Naive B cell (primary cell): ENCODE measurements around the gene CLCN1. TPM values are rescaled to one million over a fixed set of nuclear protein-coding genes. Genes with fewer than 3 reads are reported as not detected.
"Not testable (repeated sequence)": the region's sequence is repeated elsewhere in the genome, so short reads cannot be mapped to it uniquely, and the experiment has no call there.

Source experiments
- ATAC-seq, 2 donors: fragments of 150-1000 bp; cut with Tn5 transposase; 2 replicates each; pipeline ENCODE4 v1.10.0; 2021; ENCODE audit warnings: low read depth in 2 of 2, mild to moderate bottlenecking in 2 of 2, moderate library complexity in 2 of 2
- DNase-seq: peaks from one replicate; pipeline ENCODE4 v3.0.0; 2022
- H3K27ac Mint-ChIP-seq, 6 donors: one replicate each; pipeline ENCODE4 v1.8.0; 2020 to 2022; ENCODE audit warnings: mild to moderate bottlenecking in 6 of 6, mixed read lengths in 6 of 6, moderate library complexity in 5 of 6, inconsistent platforms in 2 of 6
- H3K27me3 Mint-ChIP-seq, 3 donors: one replicate each; pipeline ENCODE4 v1.8.0; 2021 to 2022; ENCODE audit warnings: mixed read lengths in 3 of 3, mild to moderate bottlenecking in 1 of 3
- H3K36me3 Mint-ChIP-seq, 2 donors: one replicate each; pipeline ENCODE4 v1.8.0; 2020 to 2022; ENCODE audit warnings: mixed read lengths in 2 of 2, inconsistent platforms in 1 of 2, mild to moderate bottlenecking in 1 of 2
- H3K4me1 Mint-ChIP-seq, 3 donors: one replicate each; pipeline ENCODE4 v1.8.0; 2020 to 2022; ENCODE audit warnings: mixed read lengths in 3 of 3, inconsistent platforms in 1 of 3, mild to moderate bottlenecking in 1 of 3, moderate library complexity in 1 of 3
- H3K4me3 Mint-ChIP-seq, 8 donors: one replicate each; pipeline ENCODE4 v1.8.0; 2020 to 2022; ENCODE audit warnings: mild to moderate bottlenecking in 8 of 8, mixed read lengths in 8 of 8, moderate library complexity in 8 of 8, inconsistent platforms in 2 of 8
- H3K9me3 Mint-ChIP-seq, 7 donors: one replicate each; pipeline ENCODE4 v1.8.0; 2020 to 2022; ENCODE audit warnings: mixed read lengths in 7 of 7, mild to moderate bottlenecking in 5 of 7, inconsistent platforms in 2 of 7, moderate library complexity in 1 of 7
- polyA plus RNA-seq, 6 donors: library from polyadenylated mRNA; unstranded; fragments of 300-500 nt; fragmentation: Illumina TruSeq; gene quantifications; one replicate each; pipeline ENCODE4 v1.2.3, GENCODE V29; 2021; ENCODE audit warnings: low read depth in 6 of 6

The CLCN1 gene
- polyA plus RNA-seq, 6 donors from 2014 or later = not detected

- H3K4me1 Mint-ChIP-seq = peaks cover 35 to 58% (median 48%) of the 10 kb centered on the region in 3 donors
Measured at GRCh38 chr7:143285806-143286521, 29.9 kb upstream of the CLCN1 start.

GRCh38 chr7:143286522-143286890 lies 29.4 kb upstream of the CLCN1 start:
- no peak for DNase-seq
- H3K4me1 Mint-ChIP-seq = peaks cover 40 to 63% (median 53%) of the 10 kb centered on the region in 3 donors
- H3K9me3 Mint-ChIP-seq = no peaks in the 10 kb centered on the region
- H3K4me3 Mint-ChIP-seq = peak overlapping the region in 6 of 8 donors; percentile 19 to 96 (median 57)
- peak overlapping the region in 3 of 6 donors; percentile 5 to 63 (median 22) for H3K27ac Mint-ChIP-seq
- ATAC-seq = no peak
- peaks cover 0 to 5% of the 10 kb centered on the region in 2 donors for H3K36me3 Mint-ChIP-seq
- H3K27me3 Mint-ChIP-seq = no peaks in the 10 kb centered on the region

More at GRCh38 chr7:143285806-143286521, 29.9 kb upstream of the CLCN1 start:
- Mint-ChIP-seq H3K36me3 (no peaks in the 10 kb centered on the region), H3K4me3 (peak overlapping the region in 2 of 8 donors; percentile 33 to 58), H3K27ac (peak overlapping the region in 1 of 6 donors; percentile 97), H3K27me3 (no peaks in the 10 kb centered on the region), H3K9me3 (no peaks in the 10 kb centered on the region)
- no peak for DNase-seq
- ATAC-seq = no peak

- no peaks in the 10 kb centered on the region for H3K27me3 Mint-ChIP-seq
- H3K36me3 Mint-ChIP-seq = peaks cover 0 to 7% of the 10 kb centered on the region in 2 donors
- DNase-seq (no peak), ATAC-seq (no peak)
- peak overlapping the region; percentile 88 to 97 (median 92) for H3K27ac Mint-ChIP-seq
- peaks cover 42 to 71% (median 56%) of the 10 kb centered on the region in 3 donors for H3K4me1 Mint-ChIP-seq
- no peaks in the 10 kb centered on the region for H3K9me3 Mint-ChIP-seq
- H3K4me3 Mint-ChIP-seq = peak overlapping the region; percentile 93 to 99 (median 98)
Measured at GRCh38 chr7:143287339-143287934, 28.5 kb upstream of the CLCN1 start.

- peak; percentile 89 to 91 for ATAC-seq
- Mint-ChIP-seq H3K4me1 (peaks cover 41 to 71% (median 55%) of the 10 kb centered on the region in 3 donors), H3K4me3 (peak within 1 kb of the TSS; percentile 93 to 99 (median 98)), H3K27ac (peak within 1 kb of the TSS; percentile 90 to 97 (median 96)), H3K36me3 (peaks cover 0 to 7% of the 10 kb centered on the region in 2 donors), H3K27me3 (no peaks in the 10 kb centered on the region), H3K9me3 (no peaks in the 10 kb centered on the region)
- DNase-seq = peak; percentile 99
Measured at GRCh38 chr7:143287935-143288826, 27.7 kb upstream of the CLCN1 start, which contains the start of gene CASP2. CASP2 (plus strand) TSS chr7:143288351; CDS start chr7:143288456, 105 bp downstream.

GRCh38 chr7:143288836-143289235 lies 27.1 kb upstream of the CLCN1 start:
- H3K27me3 Mint-ChIP-seq = no peaks in the 10 kb centered on the region
- peaks cover 35 to 71% (median 48%) of the 10 kb centered on the region in 3 donors for H3K4me1 Mint-ChIP-seq
- H3K4me3 Mint-ChIP-seq = peak overlapping the region; percentile 93 to 99 (median 98)
- H3K36me3 Mint-ChIP-seq = peaks cover 0 to 7% of the 10 kb centered on the region in 2 donors
- DNase-seq (no peak), ATAC-seq (no peak)
- peak overlapping the region in 5 of 6 donors; percentile 90 to 96 (median 95) for H3K27ac Mint-ChIP-seq
- H3K9me3 Mint-ChIP-seq = no peaks in the 10 kb centered on the region

- Mint-ChIP-seq H3K36me3 (peaks cover 6 to 10% of the 10 kb centered on the region in 2 donors), H3K4me3 (peak overlapping the region; percentile 93 to 99 (median 98)), H3K27ac (peak overlapping the region in 3 of 6 donors; percentile 4 to 95 (median 54)), H3K4me1 (peaks cover 29 to 69% (median 44%) of the 10 kb centered on the region in 3 donors), H3K27me3 (no peaks in the 10 kb centered on the region), H3K9me3 (no peaks in the 10 kb centered on the region)
- ATAC-seq (no peak), DNase-seq (no peak)
Measured at GRCh38 chr7:143289421-143289820, 26.5 kb upstream of the CLCN1 start.

- H3K4me3 Mint-ChIP-seq = peak overlapping the region; percentile 93 to 99 (median 98)
- H3K36me3 Mint-ChIP-seq = peaks cover 8 to 15% of the 10 kb centered on the region in 2 donors
- not testable (repeated sequence) for H3K9me3 Mint-ChIP-seq
Measured at GRCh38 chr7:143289888-143290287, 26.0 kb upstream of the CLCN1 start.

GRCh38 chr7:143290293-143290692 lies 25.6 kb upstream of the CLCN1 start:
- peaks cover 28 to 71% (median 43%) of the 10 kb centered on the region in 3 donors for H3K4me1 Mint-ChIP-seq
- DNase-seq = no peak
- H3K36me3 Mint-ChIP-seq = peaks cover 10 to 15% of the 10 kb centered on the region in 2 donors

More at GRCh38 chr7:143289888-143290287, 26.0 kb upstream of the CLCN1 start:
- ATAC-seq, DNase-seq, H3K27me3 Mint-ChIP-seq: not testable (repeated sequence)
- Mint-ChIP-seq H3K27ac (peak overlapping the region in 2 of 6 donors; percentile 32 to 62), H3K4me1 (peaks cover 27 to 68% (median 44%) of the 10 kb centered on the region in 3 donors)

GRCh38 chr7:143292876-143293275 lies 23.0 kb upstream of the CLCN1 start:
- no peak overlapping the region for H3K27ac Mint-ChIP-seq
- ATAC-seq = no peak
- peaks cover 37 to 72% (median 52%) of the 10 kb centered on the region in 3 donors for H3K4me1 Mint-ChIP-seq
- H3K4me3 Mint-ChIP-seq = no peak overlapping the region
- peaks cover 21% of the 10 kb centered on the region in 2 donors for H3K36me3 Mint-ChIP-seq
- no peaks in the 10 kb centered on the region for H3K27me3 Mint-ChIP-seq
- no peaks in the 10 kb centered on the region for H3K9me3 Mint-ChIP-seq
- no peak for DNase-seq

More at GRCh38 chr7:143290293-143290692, 25.6 kb upstream of the CLCN1 start:
- Mint-ChIP-seq H3K27ac (peak overlapping the region in 2 of 6 donors; percentile 11 to 29), H3K27me3 (no peaks in the 10 kb centered on the region), H3K9me3 (no peaks in the 10 kb centered on the region), H3K4me3 (peak overlapping the region; percentile 93 to 99 (median 98))
- no peak for ATAC-seq

- Mint-ChIP-seq H3K27ac (peak overlapping the region in 3 of 6 donors; percentile 3 to 59 (median 51)), H3K36me3 (peaks cover 35 to 36% of the 10 kb centered on the region in 2 donors), H3K9me3 (no peaks in the 10 kb centered on the region), H3K4me1 (peaks cover 30 to 56% (median 35%) of the 10 kb centered on the region in 3 donors), H3K27me3 (no peaks in the 10 kb centered on the region), H3K4me3 (peak overlapping the region in 1 of 8 donors; percentile 8)
- ATAC-seq = no peak
- no peak for DNase-seq
Measured at GRCh38 chr7:143295870-143296269, 20.0 kb upstream of the CLCN1 start.

- Mint-ChIP-seq H3K9me3 (no peaks in the 10 kb centered on the region), H3K4me3 (no peak overlapping the region), H3K27ac (peak overlapping the region in 4 of 6 donors; percentile 18 to 81 (median 57)), H3K36me3 (peaks cover 35 to 38% of the 10 kb centered on the region in 2 donors), H3K27me3 (no peaks in the 10 kb centered on the region), H3K4me1 (peaks cover 27 to 48% (median 33%) of the 10 kb centered on the region in 3 donors)
- DNase-seq (no peak), ATAC-seq (no peak)
Measured at GRCh38 chr7:143296686-143297085, 19.2 kb upstream of the CLCN1 start.

GRCh38 chr7:143299346-143299745 lies 16.6 kb upstream of the CLCN1 start:
- DNase-seq = no peak
- no peak for ATAC-seq
- H3K27me3 Mint-ChIP-seq = no peaks in the 10 kb centered on the region
- no peak overlapping the region for H3K27ac Mint-ChIP-seq
- H3K36me3 Mint-ChIP-seq = peaks cover 30 to 43% of the 10 kb centered on the region in 2 donors
- peaks cover 27 to 33% (median 30%) of the 10 kb centered on the region in 3 donors for H3K4me1 Mint-ChIP-seq
- H3K4me3 Mint-ChIP-seq = no peak overlapping the region
- H3K9me3 Mint-ChIP-seq = no peaks in the 10 kb centered on the region
